Upper lobe of right lung (tissue), 1 donor: ENCODE data around the gene HMGCLL1. TPM values are rescaled to one million over a fixed set of nuclear protein-coding genes. Genes with fewer than 3 reads are reported as not detected.

Experiments used
- ATAC-seq: fragments of 200-7000 bp; cut with Tn5 transposase; one replicate; pipeline ENCODE4 v1.9.1; 2020; ENCODE audit warnings: mild to moderate bottlenecking, moderate library complexity
- DNase-seq: peaks from one replicate; pipeline ENCODE4 v3.0.0-alpha.2; 2020
- H3K27ac ChIP-seq: fragments of 200-600 bp; one replicate; pipeline ENCODE4 v1.8.0; 2022
- H3K27me3 ChIP-seq: fragments of 200-600 bp; one replicate; pipeline ENCODE4 v1.8.0; 2022; ENCODE audit warnings: mild to moderate bottlenecking
- H3K36me3 ChIP-seq: fragments of 200-600 bp; one replicate; pipeline ENCODE4 v1.8.0; 2022
- H3K4me1 ChIP-seq: fragments of 200-600 bp; one replicate; pipeline ENCODE4 v1.8.0; 2022
- H3K4me3 ChIP-seq: fragments of 200-600 bp; one replicate; pipeline ENCODE4 v1.8.0; 2022; ENCODE audit warnings: mild to moderate bottlenecking
- H3K9me3 ChIP-seq: fragments of 200-600 bp; one replicate; pipeline ENCODE4 v1.8.0; 2022
- CTCF ChIP-seq: fragments of 200-600 bp; IDR thresholded peaks from one replicate; pipeline ENCODE4 v1.8.0; 2022; ENCODE audit warnings: antibody characterized with exemption
- intact Hi-C: fragments of 100-400 bp; cut with DNase I; formaldehyde crosslinking; loops from one replicate; pipeline ENCODE4 v1.11.0; 2022
- total RNA-seq: library from RNA; stranded (reverse); fragmentation: NEBNext Ultra II Directional; extraction: Animal tissue kit (Norgen Biotek cat#: 25700); gene quantifications from one replicate; pipeline ENCODE4 v1.2.1, GENCODE V29; 2021
- donor health status: DM: no; HTN: yes; CAD: no; lungs with severe emphysema.

HMGCLL1 gene
- total RNA-seq, 1 donor from 2014 or later = 4.2 TPM

- no peaks in the 10 kb centered on the region for H3K36me3 ChIP-seq
- no peak for TF ChIP-seq CTCF
- no peaks in the 10 kb centered on the region for H3K27me3 ChIP-seq
- ATAC-seq (no peak), DNase-seq (no peak)
- no peak overlapping the region for H3K4me3 ChIP-seq
- no peak overlapping the region for H3K27ac ChIP-seq
- H3K9me3 ChIP-seq = no peaks in the 10 kb centered on the region
- no peaks in the 10 kb centered on the region for H3K4me1 ChIP-seq
- intact Hi-C loops = no loop called here
Measured at GRCh38 chr6:55410674-55411073, 168.3 kb downstream of the HMGCLL1 start.

- DNase-seq (no peak), ATAC-seq (peak; percentile 36)
- H3K9me3 ChIP-seq = no peaks in the 10 kb centered on the region
- no peak overlapping the region for H3K4me3 ChIP-seq
- H3K4me1 ChIP-seq = no peaks in the 10 kb centered on the region
- H3K36me3 ChIP-seq = no peaks in the 10 kb centered on the region
- H3K27me3 ChIP-seq = no peaks in the 10 kb centered on the region
- TF ChIP-seq CTCF = no peak
- intact Hi-C loops = no loop called here
- no peak overlapping the region for H3K27ac ChIP-seq
Measured at GRCh38 chr6:55405474-55406235, 173.3 kb downstream of the HMGCLL1 start.

- intact Hi-C loops = no loop called here
- Histone ChIP-seq H3K9me3 (no peaks in the 10 kb centered on the region), H3K4me1 (no peaks in the 10 kb centered on the region), H3K27ac (no peak overlapping the region), H3K36me3 (no peaks in the 10 kb centered on the region), H3K4me3 (no peak overlapping the region), H3K27me3 (no peaks in the 10 kb centered on the region)
- no peak for ATAC-seq
- TF ChIP-seq CTCF = no peak
- DNase-seq = no peak
Measured at GRCh38 chr6:55399351-55399750, 179.6 kb downstream of the HMGCLL1 start.

GRCh38 chr6:55397986-55398385, 181.0 kb downstream of the HMGCLL1 start:
- H3K36me3 ChIP-seq = no peaks in the 10 kb centered on the region
- TF ChIP-seq CTCF = no peak

GRCh38 chr6:55395871-55396270, 183.1 kb downstream of the HMGCLL1 start:
- DNase-seq (no peak), ATAC-seq (no peak)
- Histone ChIP-seq H3K9me3 (no peaks in the 10 kb centered on the region), H3K36me3 (no peaks in the 10 kb centered on the region), H3K27ac (no peak overlapping the region), H3K4me3 (no peak overlapping the region), H3K4me1 (no peaks in the 10 kb centered on the region), H3K27me3 (no peaks in the 10 kb centered on the region)
- intact Hi-C loops = no loop called here
- no peak for TF ChIP-seq CTCF

More at GRCh38 chr6:55397986-55398385, 181.0 kb downstream of the HMGCLL1 start:
- Histone ChIP-seq H3K27me3 (no peaks in the 10 kb centered on the region), H3K9me3 (no peaks in the 10 kb centered on the region), H3K27ac (no peak overlapping the region), H3K4me3 (no peak overlapping the region), H3K4me1 (no peaks in the 10 kb centered on the region)
- ATAC-seq = no peak
- intact Hi-C loops = no loop called here
- no peak for DNase-seq
